HG03064 (cell line): Measurements from ENCODE around the gene SPOCK2.
"Not testable (repeated sequence)": the region's sequence is repeated elsewhere in the genome, so short reads cannot be mapped to it uniquely, and the experiment has no call there.

Experiments
- ATAC-seq: cut with Tn5 transposase; IDR thresholded peaks from one replicate; pipeline ENCODE4 v1.9.1; 2021; ENCODE audit warnings: low read depth; ENCODE audit not compliant: unreplicated experiment

SPOCK2 gene

GRCh38 chr10:72035252-72035887 lies 53.0 kb downstream of the SPOCK2 start:
- ATAC-seq: no peak

DNA sequence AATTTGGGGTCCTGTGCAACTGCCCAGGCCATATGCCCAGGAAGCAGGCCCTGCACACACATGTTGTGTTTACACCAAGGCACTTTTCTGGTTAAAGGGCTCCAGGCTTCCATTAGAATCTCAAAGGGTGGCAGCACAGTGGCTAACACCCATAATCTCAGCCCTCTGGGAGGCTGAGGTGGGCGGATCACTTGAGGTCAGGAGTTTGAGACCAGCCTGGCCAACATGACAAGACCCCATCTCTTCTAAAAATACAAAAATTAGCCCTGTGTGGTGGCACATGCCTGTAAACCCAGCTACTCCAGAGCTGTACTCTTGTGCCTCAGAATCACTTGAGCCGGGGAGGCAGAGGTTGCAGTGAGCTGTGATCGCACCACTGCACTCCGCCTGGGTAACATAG lies 53.6 kb downstream of the SPOCK2 start:
- ATAC-seq: no peak

GRCh38 chr10:72034040-72034499 lies 54.3 kb downstream of the SPOCK2 start:
- ATAC-seq: no peak

- ATAC-seq: not testable (repeated sequence)
Measured at GRCh38 chr10:72032409-72033162, 55.8 kb downstream of the SPOCK2 start.

- ATAC-seq: no peak
Measured at GRCh38 chr10:72031706-72032105, 56.6 kb downstream of the SPOCK2 start.

- no peak for ATAC-seq
Measured at GRCh38 chr10:72030762-72031543, 57.4 kb downstream of the SPOCK2 start.

DNA sequence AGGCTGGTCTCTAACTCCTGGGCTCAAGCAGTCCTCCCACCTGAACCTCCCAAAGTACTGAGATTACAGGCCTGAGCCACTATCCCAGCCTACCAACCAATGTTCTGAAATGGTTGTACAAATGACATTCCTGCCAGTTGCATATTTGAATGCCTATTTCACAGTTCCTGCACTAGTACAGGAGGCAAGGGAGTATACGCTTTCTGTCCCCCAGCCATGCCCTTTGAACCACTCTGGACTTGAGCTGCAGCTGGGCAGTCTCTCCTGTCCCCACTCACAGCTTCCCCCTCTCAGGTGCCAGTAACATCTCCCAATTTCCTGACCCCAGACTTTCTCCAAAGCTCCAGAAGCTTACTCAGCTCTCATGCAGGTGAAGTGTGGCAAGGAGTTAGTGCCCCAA lies 58.9 kb downstream of the SPOCK2 start:
- ATAC-seq: no peak

DNA sequence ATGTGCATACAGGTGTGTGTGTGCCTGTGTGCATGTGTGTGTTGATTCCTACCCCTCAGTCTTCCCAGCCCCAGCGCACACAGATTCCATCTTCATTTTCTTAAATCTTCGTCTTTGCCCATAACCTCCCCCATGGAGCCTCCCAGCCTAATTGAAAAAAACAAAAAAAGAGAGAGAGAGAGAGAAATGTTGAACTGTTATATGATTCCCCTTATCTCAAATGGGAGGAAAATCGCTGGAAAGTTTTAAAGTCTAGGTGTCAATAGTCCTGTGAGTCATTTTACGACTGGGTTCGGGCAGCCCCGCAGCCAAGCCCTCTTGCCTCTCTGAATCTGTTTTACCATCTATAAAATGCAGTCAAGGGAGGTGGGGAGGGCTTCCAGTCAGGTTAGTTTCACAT lies 60.9 kb downstream of the SPOCK2 start:
- no peak for ATAC-seq

DNA sequence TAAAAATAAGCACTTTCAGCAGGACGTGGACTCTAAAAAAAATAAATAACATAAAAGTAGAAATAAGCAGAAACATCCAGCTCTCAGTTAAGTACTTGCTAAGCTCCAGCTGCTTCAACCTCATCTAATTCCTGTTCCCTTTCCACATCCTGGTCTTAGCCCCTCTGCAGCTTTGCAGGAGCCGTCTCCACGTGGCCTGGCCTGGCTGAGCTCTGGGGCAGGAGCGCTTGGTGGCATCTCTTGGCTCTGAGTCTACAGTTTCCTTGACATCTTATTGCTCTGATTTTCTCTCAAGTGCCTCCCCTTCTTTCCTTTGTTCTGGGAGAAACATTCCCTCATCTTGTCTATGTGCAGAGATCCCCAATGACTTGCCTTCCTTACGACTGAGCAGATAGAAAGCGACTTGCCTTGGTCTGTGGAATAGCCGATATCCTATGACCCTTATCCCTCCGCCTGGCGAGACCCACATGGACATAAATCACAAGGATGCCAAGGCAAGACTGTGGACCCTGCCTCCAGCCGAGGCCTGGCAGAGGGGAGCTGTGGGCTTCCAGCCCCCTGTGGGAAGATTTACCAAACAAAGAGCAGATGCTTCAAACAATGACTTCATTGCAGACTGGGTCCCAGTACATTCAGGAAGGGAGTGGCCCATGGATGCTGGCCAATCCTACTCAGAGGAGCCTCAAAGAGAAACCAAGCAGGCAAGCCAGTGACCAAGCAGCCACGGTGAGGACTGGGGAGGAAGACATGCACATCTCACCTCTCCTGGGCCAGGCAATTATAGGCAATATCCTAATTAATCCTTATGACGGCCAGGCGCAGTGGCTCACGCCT lies 61.9 kb downstream of the SPOCK2 start:
- ATAC-seq: no peak

- ATAC-seq: no peak
Measured at GRCh38 chr10:72025832-72026231, 62.5 kb downstream of the SPOCK2 start.

DNA sequence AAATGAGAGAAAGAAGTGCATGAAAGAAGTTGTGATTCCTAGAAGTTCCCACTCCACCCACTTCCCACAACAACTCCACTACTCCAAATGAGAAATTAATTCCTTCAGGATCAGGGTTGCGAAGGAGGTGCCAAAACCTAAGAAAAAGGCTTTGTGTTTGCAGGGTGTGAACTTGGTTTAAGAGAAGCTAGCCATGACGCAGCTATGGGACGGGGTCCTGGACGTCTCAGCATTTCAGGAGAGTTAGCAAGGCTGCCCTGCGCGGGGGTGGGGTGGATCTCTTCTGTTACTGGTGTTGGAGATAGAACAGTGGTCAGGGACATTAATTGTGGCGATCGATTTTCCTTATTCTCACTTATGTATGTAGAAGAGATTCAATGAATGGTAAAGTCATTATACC lies 63.0 kb downstream of the SPOCK2 start:
- ATAC-seq: no peak

GRCh38 chr10:72024596-72024995 lies 63.8 kb downstream of the SPOCK2 start:
- ATAC-seq: no peak

DNA sequence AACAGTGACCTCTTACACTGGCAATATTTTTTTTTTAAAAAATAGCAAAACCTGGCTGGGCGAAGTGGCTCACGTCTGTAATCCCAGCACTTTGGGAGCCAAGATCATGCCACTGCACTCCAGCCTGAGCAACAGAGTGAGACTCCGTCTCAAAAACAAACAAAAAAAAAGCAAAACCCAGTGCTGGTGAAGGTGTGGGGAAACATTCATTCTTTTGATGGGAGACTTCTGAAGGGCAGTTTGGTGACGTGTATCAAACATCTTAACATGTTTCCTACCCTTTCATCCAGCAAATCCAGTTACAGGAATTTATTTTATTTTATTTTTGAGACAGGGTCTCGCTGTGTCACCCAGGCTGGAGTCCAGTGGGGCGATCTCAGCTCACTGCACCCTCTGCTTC lies 66.1 kb downstream of the SPOCK2 start:
- ATAC-seq: no peak

- no peak for ATAC-seq
Measured at GRCh38 chr10:72020914-72021809, 67.2 kb downstream of the SPOCK2 start.

DNA sequence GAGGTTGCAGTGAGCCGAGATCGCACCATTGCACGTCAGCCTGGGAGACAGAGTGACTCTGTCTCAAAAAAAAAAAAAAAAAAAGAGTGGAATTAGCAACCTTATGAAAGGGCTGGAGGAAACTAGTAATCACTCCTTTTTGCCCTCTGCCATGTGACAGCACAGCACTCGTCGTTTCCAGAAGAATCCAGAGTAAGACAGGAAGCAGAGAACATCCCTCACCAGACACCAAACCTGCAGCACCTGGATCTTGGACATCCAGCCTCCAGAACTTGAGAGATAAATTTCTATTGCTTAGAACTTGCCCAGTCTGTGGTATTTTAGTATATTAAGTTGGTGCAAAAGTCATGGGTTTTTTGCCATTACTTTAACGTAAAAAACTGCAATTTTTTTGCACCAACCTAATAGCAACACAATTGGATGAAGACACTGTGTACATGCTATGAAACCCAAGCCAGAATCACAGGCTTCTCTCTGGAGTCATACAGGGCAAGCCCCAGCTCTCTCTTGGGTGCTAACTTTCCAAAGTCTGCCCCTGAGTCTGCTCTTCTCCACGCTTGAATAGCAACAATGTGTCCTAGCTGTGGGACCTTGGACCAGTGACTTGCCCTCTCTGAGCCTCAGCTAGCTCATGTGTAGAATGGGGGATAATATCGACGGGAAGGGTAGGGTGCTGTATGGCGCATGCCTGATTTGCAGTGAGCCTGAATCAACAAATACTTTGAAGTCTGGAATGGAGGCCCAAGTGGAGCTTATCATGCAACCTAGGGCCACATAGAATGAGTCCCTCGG lies 69.1 kb downstream of the SPOCK2 start:
- no peak for ATAC-seq

- ATAC-seq: no peak
Measured at GRCh38 chr10:72016608-72017300, 71.6 kb downstream of the SPOCK2 start.

GRCh38 chr10:72015841-72016240 lies 72.5 kb downstream of the SPOCK2 start:
- no peak for ATAC-seq

DNA sequence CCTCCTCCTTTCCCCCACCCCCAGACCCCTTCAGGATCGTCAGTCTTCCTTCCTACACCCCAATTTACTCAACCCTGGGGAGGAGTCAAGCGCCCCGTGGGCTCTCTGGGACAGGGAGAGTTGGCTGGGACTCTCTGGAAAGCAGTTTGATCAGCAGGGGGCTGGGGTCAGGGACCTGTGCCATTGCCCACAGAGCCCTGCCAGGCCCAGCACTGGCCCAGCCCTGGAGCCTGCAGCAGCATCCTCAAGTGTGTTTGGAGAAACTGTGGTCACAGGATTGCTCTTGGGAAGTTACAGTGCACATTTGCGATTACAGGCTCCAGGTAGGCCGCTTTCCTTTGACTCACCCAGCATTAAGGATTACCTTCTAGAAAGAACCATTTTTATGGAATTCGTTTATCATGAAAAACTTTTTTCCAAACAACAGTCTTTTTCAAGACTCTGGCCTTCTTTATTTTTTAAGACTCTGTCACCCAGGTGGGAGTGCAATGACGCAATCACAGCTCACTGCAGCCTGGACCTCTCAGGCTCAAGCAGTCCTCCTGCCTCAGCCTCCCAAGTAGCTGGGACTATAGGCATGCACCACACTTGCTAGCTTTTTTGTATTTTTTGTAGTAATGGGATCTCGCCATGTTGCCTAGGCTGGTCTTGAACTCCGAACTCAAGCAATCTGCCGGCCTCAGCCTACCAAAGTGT lies 73.4 kb downstream of the SPOCK2 start:
- ATAC-seq: no peak
